ENCODE results near the gene TRPM3.

DNA sequence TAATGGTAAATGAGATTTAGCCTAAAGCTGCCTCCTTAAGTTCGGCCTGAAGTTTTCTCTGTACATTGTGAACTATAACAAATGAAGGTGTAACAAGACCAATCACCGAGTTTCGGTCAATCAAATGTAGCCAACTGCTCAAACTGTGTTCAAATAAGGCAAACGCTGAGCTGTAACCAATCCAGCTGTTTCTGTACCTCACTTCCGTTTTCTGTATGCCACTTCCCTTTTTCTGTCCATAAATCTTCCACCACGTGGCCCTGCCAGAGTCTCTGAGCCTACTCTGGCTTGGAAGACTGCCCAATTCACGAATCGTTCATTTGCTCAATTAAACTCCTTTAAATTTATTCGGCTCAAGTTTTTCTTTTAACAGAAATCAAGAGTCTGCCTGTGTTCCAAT, 513.5 kb downstream of the TRPM3 start:
- TF ChIP-seq, protein P1, sequence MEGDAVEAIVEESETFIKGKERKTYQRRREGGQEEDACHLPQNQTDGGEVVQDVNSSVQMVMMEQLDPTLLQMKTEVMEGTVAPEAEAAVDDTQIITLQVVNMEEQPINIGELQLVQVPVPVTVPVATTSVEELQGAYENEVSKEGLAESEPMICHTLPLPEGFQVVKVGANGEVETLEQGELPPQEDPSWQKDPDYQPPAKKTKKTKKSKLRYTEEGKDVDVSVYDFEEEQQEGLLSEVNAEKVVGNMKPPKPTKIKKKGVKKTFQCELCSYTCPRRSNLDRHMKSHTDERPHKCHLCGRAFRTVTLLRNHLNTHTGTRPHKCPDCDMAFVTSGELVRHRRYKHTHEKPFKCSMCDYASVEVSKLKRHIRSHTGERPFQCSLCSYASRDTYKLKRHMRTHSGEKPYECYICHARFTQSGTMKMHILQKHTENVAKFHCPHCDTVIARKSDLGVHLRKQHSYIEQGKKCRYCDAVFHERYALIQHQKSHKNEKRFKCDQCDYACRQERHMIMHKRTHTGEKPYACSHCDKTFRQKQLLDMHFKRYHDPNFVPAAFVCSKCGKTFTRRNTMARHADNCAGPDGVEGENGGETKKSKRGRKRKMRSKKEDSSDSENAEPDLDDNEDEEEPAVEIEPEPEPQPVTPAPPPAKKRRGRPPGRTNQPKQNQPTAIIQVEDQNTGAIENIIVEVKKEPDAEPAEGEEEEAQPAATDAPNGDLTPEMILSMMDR (IDR thresholded peaks at IDR 0.05 in 4 of 5, conservative IDR thresholded peaks at IDR 0.05 in 1 of 5) = no peak
- no peak for TF ChIP-seq POLR2A (IDR thresholded peaks at IDR 0.05)

Measured in gastrocnemius medialis (tissue), 4 donors.